HG03442 (cell line): ENCODE data around the gene MRPL23.

Experiments
- ATAC-seq: cut with Tn5 transposase; IDR thresholded peaks from one replicate; pipeline ENCODE4 v1.9.1; 2021; ENCODE audit warnings: mild to moderate bottlenecking, moderate library complexity; ENCODE audit not compliant: unreplicated experiment

Gene MRPL23

DNA sequence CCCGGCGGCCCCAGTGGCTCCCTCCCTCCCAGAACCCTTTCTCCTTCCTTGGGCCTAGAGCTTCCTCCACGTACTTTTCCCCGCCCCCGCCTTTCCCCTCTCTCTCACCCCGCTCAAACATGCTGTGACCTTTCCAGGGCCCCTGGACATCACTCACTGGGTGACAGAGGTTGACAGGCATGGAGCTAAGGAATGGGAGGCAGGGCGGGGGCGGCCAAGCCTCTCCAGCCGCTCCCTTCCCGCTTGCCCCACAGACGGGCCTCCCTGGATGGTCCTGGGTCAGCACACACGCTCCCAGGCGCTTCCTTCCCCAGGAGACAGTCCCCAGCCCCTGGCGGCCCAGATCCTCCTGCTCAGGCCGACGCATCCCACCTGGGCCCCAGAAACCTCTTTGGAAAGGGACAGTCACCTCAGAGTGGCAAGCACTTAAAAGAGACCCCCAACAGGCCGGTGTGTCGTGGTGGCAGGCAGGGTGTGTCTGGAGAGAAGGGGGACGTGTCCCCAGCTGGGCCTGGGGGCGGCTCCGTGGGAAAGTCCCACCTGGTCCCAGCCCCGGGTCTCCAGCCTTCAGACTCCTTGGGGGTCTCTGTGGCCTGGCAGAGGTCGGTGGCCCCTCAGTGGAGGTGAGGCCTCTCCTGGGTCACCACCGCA is 41.7 kb downstream of the MRPL23 start:
- no peak for ATAC-seq

- ATAC-seq = no peak
Observed at GRCh38 chr11:1989953-1990352, 42.8 kb downstream of the MRPL23 start.

GRCh38 chr11:1990872-1991578 is 43.9 kb downstream of the MRPL23 start:
- ATAC-seq = no peak

GRCh38 chr11:1992111-1992510 is 45.0 kb downstream of the MRPL23 start:
- no peak for ATAC-seq

- ATAC-seq = no peak
Observed at GRCh38 chr11:1994121-1994520, 47.0 kb downstream of the MRPL23 start.

- no peak for ATAC-seq
Observed at GRCh38 chr11:1997755-1998154, 50.6 kb downstream of the MRPL23 start, which contains the start of gene H19. Gene H19 (minus strand): TSS chr11:1997842.

GRCh38 chr11:1998290-1998689 is 51.2 kb downstream of the MRPL23 start:
- ATAC-seq = no peak

- ATAC-seq = no peak
Observed at GRCh38 chr11:1998861-1999260, 51.7 kb downstream of the MRPL23 start.

- no peak for ATAC-seq
Observed at GRCh38 chr11:2002042-2002776, 55.1 kb downstream of the MRPL23 start.

- ATAC-seq = no peak
Observed at GRCh38 chr11:2002807-2003206, 55.7 kb downstream of the MRPL23 start.

GRCh38 chr11:2004466-2004865 is 57.3 kb downstream of the MRPL23 start:
- no peak for ATAC-seq
